Pericardium fibroblast (primary cell): ENCODE results near the gene ATOX1. TPM values are rescaled to one million over a fixed set of nuclear protein-coding genes. Genes with fewer than 3 reads are reported as not detected.

Source experiments
- total RNA-seq: library from RNA; depleted of rRNA; stranded (reverse); fragments of >200 nt; gene quantifications from 2 replicates; pipeline ENCODE4 v1.2.3, GENCODE V29; 2015

The ATOX1 gene
- 165 and 166 TPM in 2 replicates for total RNA-seq

GRCh38 chr5:151758430-151759241, at the start of gene ATOX1:
Gene ATOX1 (minus strand): TSS chr5:151758631. CDS start chr5:151758551, 80 bp downstream.

GRCh38 chr5:151771259-151772028, 13.0 kb upstream of the ATOX1 start, which contains the start of gene G3BP1:
Gene G3BP1 (plus strand): TSS chr5:151771954. CDS start chr5:151786621, 14,667 bp downstream.

Other genes with a start within 250 kb of the ATOX1 start
- not detected in 2 replicates for gene FAT2, start 167.3 kb downstream of the ATOX1 start, total RNA-seq
- 4,412 and 6,097 TPM in 2 replicates for gene SPARC, start 71.7 kb downstream of the ATOX1 start, total RNA-seq
- gene G3BP1, start 13.3 kb upstream of the ATOX1 start, total RNA-seq: 67.2 and 90.6 TPM in 2 replicates
- not detected in 2 replicates for gene GLRA1, start 166.2 kb upstream of the ATOX1 start, total RNA-seq